A673 (cell line): Measurements from ENCODE around the gene SPATS1. TPM values are rescaled to one million over a fixed set of nuclear protein-coding genes. Genes with fewer than 3 reads are reported as not detected.
A peak's percentile ranks its signal among the peaks of the same experiment; 100 is the strongest.

Experiments
- BruUV-seq: library from RNA; stranded (reverse); fragments of 400-500 nt; replicated peaks from 2 replicates; lab custom pipeline; 2021; lab: Mats Ljungman, UMichigan
- CTCF ChIA-PET: fragments of 300-600 bp; sonication (Branson Sonifier 250); formaldehyde crosslinking; loops from one replicate; lab custom pipeline; 2022; ENCODE audit warnings: antibody characterized with exemption; lab: Charles Lee
- POLR2A ChIA-PET: fragments of 300-600 bp; sonication (Branson Sonifier 250); formaldehyde crosslinking; loops from one replicate; lab custom pipeline; 2022; ENCODE audit warnings: antibody characterized with exemption; ENCODE audit not compliant: low non-redundant PET; lab: Charles Lee
- DNase-seq: peaks from one replicate; pipeline ENCODE4 v3.0.0-alpha.2; 2015; ENCODE audit warnings: low spot score
- H3K27ac ChIP-seq: fragments of 200-600 bp; sonication (generic); 2 replicates; pipeline ENCODE4 v1.5.1; 2016; ENCODE audit warnings: mixed run types, low read depth, mild to moderate bottlenecking, mixed read lengths, antibody characterized with exemption, low read length; ENCODE audit not compliant: poor library complexity, severe bottlenecking
- H3K27me3 ChIP-seq: fragments of 200-600 bp; sonication (generic); replicated peaks from 2 replicates; pipeline ENCODE4 v1.6.1; 2017; ENCODE audit warnings: mixed run types, low read depth, mild to moderate bottlenecking, mixed read lengths, antibody characterized with exemption, low read length; ENCODE audit not compliant: insufficient read depth, poor library complexity
- H3K36me3 ChIP-seq: fragments of 200-600 bp; sonication (generic); 2 replicates; pipeline ENCODE4 v1.6.1; 2016; ENCODE audit warnings: mixed run types, mild to moderate bottlenecking, mixed read lengths, antibody characterized with exemption, low read length; ENCODE audit not compliant: insufficient read depth, poor library complexity, severe bottlenecking
- H3K4me1 ChIP-seq: fragments of 200-600 bp; sonication (generic); 2 replicates; pipeline ENCODE4 v1.6.1; 2017; ENCODE audit warnings: mixed run types, mild to moderate bottlenecking, mixed read lengths, antibody characterized with exemption, low read length; ENCODE audit not compliant: insufficient read depth, poor library complexity, severe bottlenecking
- H3K4me3 ChIP-seq: fragments of 200-600 bp; sonication (generic); 2 replicates; pipeline ENCODE4 v1.5.1; 2016; ENCODE audit warnings: low read depth, mixed run types, mild to moderate bottlenecking, mixed read lengths, low read length; ENCODE audit not compliant: poor library complexity, severe bottlenecking
- H3K9me3 ChIP-seq: fragments of 200-600 bp; sonication (generic); 2 replicates; pipeline ENCODE4 v1.6.1; 2016; ENCODE audit warnings: mixed run types, low read depth, mild to moderate bottlenecking, mixed read lengths, antibody characterized with exemption, low read length; ENCODE audit not compliant: poor library complexity, severe bottlenecking
- CTCF ChIP-seq: fragments of 300-800, 200-600 bp; sonication (generic); conservative IDR thresholded peaks from 2 replicates; pipeline ENCODE4 v1.5.1; 2017; ENCODE audit warnings: low read depth, mild to moderate bottlenecking, antibody characterized with exemption, low read length, moderate library complexity, mixed read lengths
- EZH2 ChIP-seq: fragments of 200-600 bp; sonication (generic); IDR thresholded peaks from 2 replicates; pipeline ENCODE4 v1.6.1; 2017; ENCODE audit warnings: borderline replicate concordance, low read depth, mild to moderate bottlenecking, mixed read lengths, antibody characterized with exemption, low read length; ENCODE audit not compliant: poor library complexity, severe bottlenecking
- intact Hi-C: fragments of 100-400 bp; cut with micrococcal nuclease; formaldehyde crosslinking; loops from one replicate; pipeline ENCODE4 v1.10.0; 2022; ENCODE audit not compliant: unreplicated experiment
- total RNA-seq: library from RNA; stranded (reverse); gene quantifications from 2 replicates; pipeline ENCODE4 v1.2.3, GENCODE V29; 2021

SPATS1 gene
- total RNA-seq, 1 experiment from 2014 or later = not detected

- H3K27ac ChIP-seq = peak overlapping the region; percentile 97
- intact Hi-C loops = no loop called here
- ChIA-PET POLR2A (interaction anchor here (0.7 kb wide), 1 partner anchor 301 kb away, joined by 3 read pairs; no protein-coding TSS in a partner anchor), CTCF (interaction anchor here (1.4 kb wide), 1 partner anchor 75 kb away, joined by 6 read pairs; the partner anchor contains the start of gene AARS2)
- H3K27me3 ChIP-seq = no peaks in the 10 kb centered on the region
- H3K36me3 ChIP-seq = peaks cover 27% of the 10 kb centered on the region
- BruUV-seq = no TSS peak
- no peaks in the 10 kb centered on the region for H3K9me3 ChIP-seq
- no peak for DNase-seq
- peaks cover 10% of the 10 kb centered on the region for H3K4me1 ChIP-seq
- no peak for TF ChIP-seq CTCF
- no peak for TF ChIP-seq EZH2
- H3K4me3 ChIP-seq = peak overlapping the region; percentile 70
These were observed 45.7 kb downstream of the SPATS1 start for GRCh38 chr6:44388135-44388487.

- CTCF ChIA-PET = no interaction called here
- Histone ChIP-seq H3K4me3 (peak overlapping the region; percentile 70), H3K27ac (no peak overlapping the region), H3K9me3 (no peaks in the 10 kb centered on the region), H3K36me3 (peaks cover 35% of the 10 kb centered on the region), H3K4me1 (peaks cover 10% of the 10 kb centered on the region), H3K27me3 (no peaks in the 10 kb centered on the region)
- POLR2A ChIA-PET = no interaction called here
- no peak for DNase-seq
- BruUV-seq = TSS peak; percentile 76
- TF ChIP-seq CTCF (no peak), EZH2 (no peak)
- intact Hi-C loops = no loop called here
These were observed 46.4 kb downstream of the SPATS1 start for GRCh38 chr6:44388887-44389286.

GRCh38 chr6:44390158-44390683 lies 47.8 kb downstream of the SPATS1 start:
- peaks cover 47% of the 10 kb centered on the region for H3K36me3 ChIP-seq
- H3K27me3 ChIP-seq = no peaks in the 10 kb centered on the region
- intact Hi-C loops = no loop called here
- no peak overlapping the region for H3K27ac ChIP-seq
- no peak for TF ChIP-seq CTCF
- no peak for TF ChIP-seq EZH2
- peaks cover 10% of the 10 kb centered on the region for H3K4me1 ChIP-seq
- H3K9me3 ChIP-seq = no peaks in the 10 kb centered on the region
- DNase-seq = no peak
- CTCF ChIA-PET = no interaction called here
- no peak overlapping the region for H3K4me3 ChIP-seq
- no TSS peak for BruUV-seq
- POLR2A ChIA-PET = interaction anchor here (0.6 kb wide), 1 partner anchor 464 kb away, joined by 3 read pairs; no protein-coding TSS in a partner anchor

Other genes starting within 250 kb of the SPATS1 start
- gene MRPL14, start 215.2 kb upstream of the SPATS1 start, total RNA-seq = 78.8 and 80.4 TPM in 2 replicates
- 32.0 and 34.2 TPM in 2 replicates for gene TMEM63B, start 215.1 kb upstream of the SPATS1 start, total RNA-seq
- gene CAPN11, start 183.8 kb upstream of the SPATS1 start, total RNA-seq = not detected in 2 replicates
- 0.81 TPM in 1 of 2 replicates, not detected in the other for gene MYMX, start 125.7 kb upstream of the SPATS1 start, total RNA-seq
- 92.5 and 108 TPM in 2 replicates for gene SLC29A1, start 119.1 kb upstream of the SPATS1 start, total RNA-seq
- 1,472 and 1,581 TPM in 2 replicates for gene HSP90AB1, start 95.5 kb upstream of the SPATS1 start, total RNA-seq
- gene SLC35B2, start 85.1 kb upstream of the SPATS1 start, total RNA-seq = 45.8 and 52.0 TPM in 2 replicates
- gene NFKBIE, start 77.1 kb upstream of the SPATS1 start, total RNA-seq = 5.2 and 10.5 TPM in 2 replicates
- gene TMEM151B, start 72.2 kb upstream of the SPATS1 start, total RNA-seq = 8.7 and 9.9 TPM in 2 replicates
- gene AARS2, start 29.3 kb upstream of the SPATS1 start, total RNA-seq = 25.0 and 26.8 TPM in 2 replicates
- 42.2 and 43.9 TPM in 2 replicates for gene CDC5L, start 45.1 kb downstream of the SPATS1 start, total RNA-seq